ENCODE measurements around the gene PCA3.

The PCA3 gene

GRCh38 chr9:76827296-76828080 is 63.2 kb downstream of the PCA3 start:
- TF ChIP-seq CTCF (IDR thresholded peaks at IDR 0.05; ENCODE audit: control insufficient read depth, insufficient read depth, low read depth, low read length, missing control alignments): no peak
- H3K4me3 ChIP-seq (ENCODE audit: control insufficient read depth, low read depth, low read length): no peak overlapping the region
- DNase-seq (ENCODE audit: low read depth): no peak

GRCh38 chr9:76828447-76828846 is 64.2 kb downstream of the PCA3 start:
- DNase-seq (ENCODE audit: low read depth): no peak
- H3K4me3 ChIP-seq (ENCODE audit: control insufficient read depth, low read depth, low read length): no peak overlapping the region
- TF ChIP-seq CTCF (IDR thresholded peaks at IDR 0.05; ENCODE audit: control insufficient read depth, insufficient read depth, low read depth, low read length, missing control alignments): no peak

GRCh38 chr9:76835571-76836283 is 71.5 kb downstream of the PCA3 start:
- peak; percentile 71 for DNase-seq (ENCODE audit: low read depth)
- H3K4me3 ChIP-seq (ENCODE audit: control insufficient read depth, low read depth, low read length): no peak overlapping the region
- no peak for TF ChIP-seq CTCF (IDR thresholded peaks at IDR 0.05; ENCODE audit: control insufficient read depth, insufficient read depth, low read depth, low read length, missing control alignments)
